Measurements from ENCODE around the gene FRAT1. TPM values are rescaled to one million over a fixed set of nuclear protein-coding genes. Genes with fewer than 3 reads are reported as not detected.

Gene FRAT1
- total RNA-seq, 1 donor from 2014 or later: 3.5 TPM

DNA sequence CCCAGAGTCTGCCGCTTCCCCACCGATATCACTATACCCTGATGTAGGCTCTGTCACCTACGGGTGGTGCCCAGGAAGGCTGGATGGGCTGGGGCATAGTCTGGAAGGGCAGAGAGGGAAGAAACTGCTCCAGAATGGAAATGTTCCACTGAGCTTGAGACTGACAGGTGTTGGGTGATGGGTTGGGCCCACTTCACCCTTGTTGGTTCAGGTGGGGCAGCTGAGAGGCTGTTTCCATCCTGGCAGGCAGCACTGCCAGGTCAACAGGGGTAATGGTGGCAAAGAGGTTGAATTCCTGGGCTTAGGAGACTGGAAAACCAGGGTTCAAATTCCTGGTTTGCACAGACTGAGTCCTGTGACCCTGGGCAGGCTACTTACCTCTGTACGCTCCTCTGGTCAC, 44.0 kb downstream of the FRAT1 start:
- no peak for DNase-seq (ENCODE audit: extremely low spot score, unreplicated experiment)
- Mint-ChIP-seq H3K27me3 (ENCODE audit: unreplicated experiment) (no peaks in the 10 kb centered on the region), H3K36me3 (ENCODE audit: unreplicated experiment) (peaks cover 23% of the 10 kb centered on the region), H3K9me3 (ENCODE audit: unreplicated experiment) (no peaks in the 10 kb centered on the region), H3K4me3 (ENCODE audit: unreplicated experiment) (no peak overlapping the region), H3K27ac (ENCODE audit: unreplicated experiment) (no peak overlapping the region), H3K4me1 (ENCODE audit: unreplicated experiment) (peaks cover 2% of the 10 kb centered on the region)
- TF ChIP-seq, protein P1, sequence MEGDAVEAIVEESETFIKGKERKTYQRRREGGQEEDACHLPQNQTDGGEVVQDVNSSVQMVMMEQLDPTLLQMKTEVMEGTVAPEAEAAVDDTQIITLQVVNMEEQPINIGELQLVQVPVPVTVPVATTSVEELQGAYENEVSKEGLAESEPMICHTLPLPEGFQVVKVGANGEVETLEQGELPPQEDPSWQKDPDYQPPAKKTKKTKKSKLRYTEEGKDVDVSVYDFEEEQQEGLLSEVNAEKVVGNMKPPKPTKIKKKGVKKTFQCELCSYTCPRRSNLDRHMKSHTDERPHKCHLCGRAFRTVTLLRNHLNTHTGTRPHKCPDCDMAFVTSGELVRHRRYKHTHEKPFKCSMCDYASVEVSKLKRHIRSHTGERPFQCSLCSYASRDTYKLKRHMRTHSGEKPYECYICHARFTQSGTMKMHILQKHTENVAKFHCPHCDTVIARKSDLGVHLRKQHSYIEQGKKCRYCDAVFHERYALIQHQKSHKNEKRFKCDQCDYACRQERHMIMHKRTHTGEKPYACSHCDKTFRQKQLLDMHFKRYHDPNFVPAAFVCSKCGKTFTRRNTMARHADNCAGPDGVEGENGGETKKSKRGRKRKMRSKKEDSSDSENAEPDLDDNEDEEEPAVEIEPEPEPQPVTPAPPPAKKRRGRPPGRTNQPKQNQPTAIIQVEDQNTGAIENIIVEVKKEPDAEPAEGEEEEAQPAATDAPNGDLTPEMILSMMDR (IDR thresholded peaks at IDR 0.05): no peak

DNA sequence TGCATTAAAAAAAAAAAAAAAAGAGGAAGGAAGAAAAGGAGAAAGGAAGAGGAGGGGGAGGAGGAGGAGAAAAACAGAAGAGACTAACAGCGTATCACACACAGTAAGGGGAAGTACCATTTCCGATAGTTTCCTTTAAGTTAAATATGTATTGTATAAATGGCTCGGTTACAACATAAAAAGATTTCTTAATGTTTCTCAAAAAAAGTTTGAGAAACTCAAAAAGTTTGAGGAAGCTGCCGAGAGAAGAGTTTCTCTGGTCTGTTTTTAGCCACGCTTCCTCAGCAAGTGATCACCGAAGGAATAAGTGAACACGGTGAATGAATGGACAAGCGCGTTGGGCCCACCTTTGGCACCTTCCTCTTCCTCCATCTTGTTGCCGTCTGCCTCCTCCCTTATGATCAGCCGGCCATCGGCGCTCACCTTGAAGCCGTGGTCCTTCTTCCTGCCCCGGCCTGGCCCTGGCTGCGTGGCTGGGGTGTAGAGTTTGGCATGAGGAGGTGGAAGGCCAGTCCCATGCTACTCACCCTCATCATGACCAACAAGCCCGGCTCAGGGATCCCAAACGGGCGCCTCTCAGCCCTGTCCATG, 46.8 kb downstream of the FRAT1 start:
- TF ChIP-seq, protein P1 (IDR thresholded peaks at IDR 0.05): no peak
- H3K27me3 Mint-ChIP-seq (ENCODE audit: unreplicated experiment): no peaks in the 10 kb centered on the region
- peaks cover 23% of the 10 kb centered on the region for H3K36me3 Mint-ChIP-seq (ENCODE audit: unreplicated experiment)
- H3K4me3 Mint-ChIP-seq (ENCODE audit: unreplicated experiment): no peak overlapping the region
- no peak overlapping the region for H3K27ac Mint-ChIP-seq (ENCODE audit: unreplicated experiment)
- H3K9me3 Mint-ChIP-seq (ENCODE audit: unreplicated experiment): no peaks in the 10 kb centered on the region
- peaks cover 2% of the 10 kb centered on the region for H3K4me1 Mint-ChIP-seq (ENCODE audit: unreplicated experiment)
- DNase-seq (ENCODE audit: extremely low spot score, unreplicated experiment): no peak

DNA sequence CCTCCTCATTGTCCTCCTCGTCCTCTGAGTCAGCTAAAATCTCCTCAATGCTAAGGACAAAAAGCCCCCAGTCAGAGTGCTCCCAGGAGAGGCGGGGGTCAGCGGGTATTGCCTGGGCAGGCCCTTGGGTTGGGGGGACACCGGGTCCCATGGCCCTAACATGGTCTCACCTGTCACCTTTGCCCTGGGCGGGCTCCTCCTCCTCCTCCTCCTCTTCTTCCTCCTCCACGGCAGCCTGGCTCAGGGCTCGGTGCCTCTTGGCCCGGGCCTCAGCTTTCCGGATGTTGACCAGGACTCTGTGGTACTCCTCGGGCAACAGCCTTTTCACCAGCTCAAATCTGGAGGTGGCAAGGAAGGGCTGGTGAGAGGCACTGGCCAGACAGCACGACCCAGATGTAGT, 47.5 kb downstream of the FRAT1 start:
- no peak overlapping the region for H3K4me3 Mint-ChIP-seq (ENCODE audit: unreplicated experiment)
- H3K27ac Mint-ChIP-seq (ENCODE audit: unreplicated experiment): no peak overlapping the region
- peaks cover 24% of the 10 kb centered on the region for H3K36me3 Mint-ChIP-seq (ENCODE audit: unreplicated experiment)
- H3K9me3 Mint-ChIP-seq (ENCODE audit: unreplicated experiment): no peaks in the 10 kb centered on the region
- H3K27me3 Mint-ChIP-seq (ENCODE audit: unreplicated experiment): no peaks in the 10 kb centered on the region
- DNase-seq (ENCODE audit: extremely low spot score, unreplicated experiment): no peak
- TF ChIP-seq, protein P1 (IDR thresholded peaks at IDR 0.05): no peak
- no peaks in the 10 kb centered on the region for H3K4me1 Mint-ChIP-seq (ENCODE audit: unreplicated experiment)

DNA sequence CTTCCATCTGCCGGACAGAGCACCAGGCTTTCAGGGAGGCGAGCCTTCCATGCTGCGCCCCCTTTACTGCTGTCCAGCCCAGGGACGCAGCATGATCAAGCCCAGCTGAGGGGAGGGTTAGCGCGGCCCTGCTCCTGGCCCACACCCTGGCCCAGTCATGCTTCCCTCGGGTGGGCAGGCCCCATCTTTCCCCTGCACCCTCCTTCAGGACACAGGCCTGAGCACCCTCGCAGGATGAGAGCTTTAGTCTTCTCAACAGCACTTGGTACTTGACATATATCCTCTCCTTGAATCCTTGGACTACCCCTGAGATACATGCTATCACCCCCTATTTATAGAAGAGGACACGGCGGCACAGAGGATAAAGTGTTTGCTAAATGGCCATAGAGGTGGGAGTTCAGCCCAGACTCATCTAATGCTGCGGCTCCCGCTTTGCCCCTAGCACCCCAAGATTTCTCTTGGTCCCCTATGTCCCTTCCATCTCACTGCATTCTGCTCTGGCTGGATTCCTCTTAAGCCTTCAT, 48.1 kb downstream of the FRAT1 start:
- H3K4me1 Mint-ChIP-seq (ENCODE audit: unreplicated experiment): no peaks in the 10 kb centered on the region
- TF ChIP-seq, protein P1 (IDR thresholded peaks at IDR 0.05): no peak
- DNase-seq (ENCODE audit: extremely low spot score, unreplicated experiment): no peak
- no peaks in the 10 kb centered on the region for H3K27me3 Mint-ChIP-seq (ENCODE audit: unreplicated experiment)
- no peak overlapping the region for H3K27ac Mint-ChIP-seq (ENCODE audit: unreplicated experiment)
- peaks cover 30% of the 10 kb centered on the region for H3K36me3 Mint-ChIP-seq (ENCODE audit: unreplicated experiment)
- no peaks in the 10 kb centered on the region for H3K9me3 Mint-ChIP-seq (ENCODE audit: unreplicated experiment)
- H3K4me3 Mint-ChIP-seq (ENCODE audit: unreplicated experiment): no peak overlapping the region

Other genes starting within 250 kb of the FRAT1 start
- 0.16 TPM in 1 of 2 replicates, not detected in the other for gene SLIT1, start 133.3 kb upstream of the FRAT1 start, total RNA-seq
- 5.0 and 5.5 TPM in 2 replicates for gene ARHGAP19, start 26.6 kb upstream of the FRAT1 start, total RNA-seq
- 7.9 and 8.0 TPM in 2 replicates for gene FRAT2, start 15.5 kb downstream of the FRAT1 start, total RNA-seq
- 27.0 and 30.1 TPM in 2 replicates for gene RRP12, start 82.1 kb downstream of the FRAT1 start, total RNA-seq
- gene PGAM1, start 106.9 kb downstream of the FRAT1 start, total RNA-seq: 234 and 236 TPM in 2 replicates
- 31.9 and 32.4 TPM in 2 replicates for gene EXOSC1, start 126.7 kb downstream of the FRAT1 start, total RNA-seq
- 46.9 and 50.9 TPM in 2 replicates for gene ZDHHC16, start 126.9 kb downstream of the FRAT1 start, total RNA-seq
- 70.1 and 71.1 TPM in 2 replicates for gene MMS19, start 179.2 kb downstream of the FRAT1 start, total RNA-seq
- gene UBTD1, start 179.7 kb downstream of the FRAT1 start, total RNA-seq: 25.6 and 27.7 TPM in 2 replicates

All from osteocyte (in vitro differentiated cells).